NOMO-1 treated with DMSO at 0.1 percent for 48 hours (cell line): ENCODE data around the gene CARD11.
"Not testable (repeated sequence)": the region's sequence is repeated elsewhere in the genome, so short reads cannot be mapped to it uniquely, and the experiment has no call there.

ENCODE experiments used
- DNase-seq: peaks from one replicate; lab custom pipeline; 2025; ENCODE audit not compliant: unreplicated experiment; lab: John Stamatoyannopoulos, UW

CARD11 gene

DNA sequence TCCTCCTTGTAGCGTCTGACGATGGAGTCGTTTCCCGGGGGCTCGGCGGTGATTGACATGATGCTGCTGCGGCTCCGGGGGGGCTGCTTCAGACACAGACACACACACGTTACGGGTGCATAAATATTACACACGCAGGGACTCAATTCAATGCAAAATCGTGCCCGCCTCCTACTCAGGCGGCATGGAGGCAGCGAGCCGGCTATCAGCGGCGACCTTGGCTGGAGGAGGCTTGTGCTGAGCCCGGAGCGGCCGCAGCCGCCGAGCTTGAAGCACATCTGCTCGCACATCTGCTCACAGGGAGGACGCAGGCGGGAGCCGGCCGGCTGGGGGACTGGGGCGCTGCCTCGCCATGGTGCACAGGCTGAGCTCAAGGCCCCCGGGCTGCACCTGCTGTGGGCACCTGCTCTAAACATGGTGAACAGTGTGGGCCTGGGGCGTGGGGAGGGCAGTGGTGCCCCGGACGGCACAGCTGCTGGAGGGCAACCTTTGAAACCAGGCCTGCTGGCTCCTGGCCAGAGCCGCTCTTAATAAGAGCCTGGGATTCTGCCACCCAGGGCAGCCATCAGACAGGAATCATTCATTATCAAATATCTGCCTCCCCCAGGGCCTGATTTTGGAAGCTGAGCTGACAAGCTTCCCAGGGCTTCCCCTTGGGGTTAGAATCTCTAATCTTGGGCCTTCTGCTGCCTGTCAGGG, 114.9 kb downstream of the CARD11 start:
- DNase-seq: no peak

DNA sequence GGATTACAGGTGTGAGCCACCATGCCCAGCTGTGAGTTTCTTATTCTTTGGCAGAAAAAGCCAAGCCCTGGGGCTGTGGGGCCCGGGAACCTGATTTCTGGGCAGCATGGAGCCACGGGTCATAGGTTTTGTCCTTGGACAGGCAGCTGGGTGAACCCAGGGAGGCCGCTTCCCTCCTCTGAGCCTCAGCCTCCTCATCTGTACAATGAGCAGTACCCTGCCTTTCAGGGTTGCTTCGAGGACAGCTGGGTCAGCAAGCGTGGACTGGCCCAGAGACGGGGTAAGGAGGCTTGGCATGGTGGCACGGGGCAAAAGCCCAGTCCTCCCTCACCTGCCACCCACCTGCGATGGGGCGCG, 115.4 kb downstream of the CARD11 start:
- no peak for DNase-seq

DNA sequence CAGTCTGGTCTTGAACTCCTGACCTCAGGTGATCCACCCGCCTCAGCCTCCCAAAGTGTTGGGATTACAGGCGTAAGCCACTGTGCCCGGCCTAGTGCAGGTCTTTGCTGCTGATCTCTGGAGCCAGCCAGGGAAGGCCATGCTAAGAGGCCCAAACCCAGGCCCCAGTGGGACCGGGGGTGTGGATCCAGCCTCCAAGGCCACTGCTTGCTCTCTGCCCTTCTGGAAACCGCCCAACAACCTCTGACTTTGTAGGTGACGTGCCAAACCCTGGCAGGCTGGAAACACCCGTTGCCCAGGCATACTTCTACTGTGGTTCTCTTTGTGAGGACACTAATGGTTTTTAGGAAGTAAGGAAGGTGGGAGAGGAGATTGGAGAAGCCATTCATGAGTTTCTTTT, 116.1 kb downstream of the CARD11 start:
- DNase-seq: no peak

DNA sequence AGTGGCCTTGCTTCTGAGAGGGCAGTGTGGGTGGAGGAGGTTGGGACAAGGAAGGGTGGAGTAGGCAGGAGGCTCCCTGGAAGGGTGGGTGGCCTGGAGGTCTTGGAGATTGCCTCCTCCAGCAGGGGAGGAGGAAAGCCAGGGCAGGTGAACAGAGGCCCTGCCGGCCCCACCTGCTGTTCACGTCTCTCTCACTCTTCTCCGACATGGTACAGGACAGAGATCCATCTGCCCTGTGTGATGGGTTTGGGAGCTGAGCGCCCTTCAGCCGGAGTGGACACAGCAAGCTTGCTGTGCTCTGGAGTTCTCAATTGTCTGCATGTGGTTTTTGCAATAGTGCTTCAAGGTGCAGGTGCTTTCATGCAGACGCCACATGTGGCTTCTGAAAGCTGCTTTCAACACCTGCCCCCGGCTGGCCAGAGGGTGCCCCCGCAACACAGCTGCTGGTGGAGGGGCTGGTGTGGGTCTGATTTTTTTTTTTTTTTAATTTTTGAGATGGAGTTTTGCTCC, 116.7 kb downstream of the CARD11 start:
- no peak for DNase-seq

DNA sequence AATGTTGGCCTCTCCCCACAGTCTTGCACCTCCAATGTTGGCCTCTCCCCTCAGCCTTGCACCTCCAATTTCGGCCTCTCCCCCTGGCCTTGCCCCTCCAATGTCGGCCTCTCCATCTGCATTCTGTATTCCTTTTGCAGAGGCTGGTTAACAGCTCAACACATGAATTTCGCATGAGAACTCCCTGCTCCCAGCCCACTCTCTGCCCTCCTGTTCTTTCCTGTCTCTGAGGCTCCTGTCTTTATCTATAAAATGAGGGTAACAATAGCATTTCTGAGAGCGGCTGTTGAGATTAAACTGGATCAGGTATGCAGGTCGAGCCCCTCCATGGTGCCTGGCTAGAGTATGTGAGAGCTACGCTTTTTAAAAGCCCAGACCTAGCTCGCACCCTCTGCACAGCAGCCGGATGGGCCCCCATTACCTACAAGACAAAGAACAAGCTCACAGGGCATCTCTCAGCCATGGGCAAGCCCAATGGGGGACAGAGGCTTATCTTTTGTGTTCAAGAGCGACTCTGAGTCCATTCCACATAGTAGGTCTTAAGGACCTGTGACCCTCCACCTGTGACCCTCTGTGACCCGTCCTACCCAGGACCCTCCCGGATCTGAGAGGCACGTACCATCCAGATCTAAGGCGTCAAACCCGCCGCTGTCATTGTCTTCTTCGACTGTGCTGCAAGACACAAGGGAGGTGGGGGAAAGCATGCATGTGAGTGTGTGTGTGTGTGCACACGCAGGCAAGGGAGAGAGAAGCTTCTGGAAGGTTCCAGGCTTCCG, 117.4 kb downstream of the CARD11 start:
- DNase-seq: no peak

DNA sequence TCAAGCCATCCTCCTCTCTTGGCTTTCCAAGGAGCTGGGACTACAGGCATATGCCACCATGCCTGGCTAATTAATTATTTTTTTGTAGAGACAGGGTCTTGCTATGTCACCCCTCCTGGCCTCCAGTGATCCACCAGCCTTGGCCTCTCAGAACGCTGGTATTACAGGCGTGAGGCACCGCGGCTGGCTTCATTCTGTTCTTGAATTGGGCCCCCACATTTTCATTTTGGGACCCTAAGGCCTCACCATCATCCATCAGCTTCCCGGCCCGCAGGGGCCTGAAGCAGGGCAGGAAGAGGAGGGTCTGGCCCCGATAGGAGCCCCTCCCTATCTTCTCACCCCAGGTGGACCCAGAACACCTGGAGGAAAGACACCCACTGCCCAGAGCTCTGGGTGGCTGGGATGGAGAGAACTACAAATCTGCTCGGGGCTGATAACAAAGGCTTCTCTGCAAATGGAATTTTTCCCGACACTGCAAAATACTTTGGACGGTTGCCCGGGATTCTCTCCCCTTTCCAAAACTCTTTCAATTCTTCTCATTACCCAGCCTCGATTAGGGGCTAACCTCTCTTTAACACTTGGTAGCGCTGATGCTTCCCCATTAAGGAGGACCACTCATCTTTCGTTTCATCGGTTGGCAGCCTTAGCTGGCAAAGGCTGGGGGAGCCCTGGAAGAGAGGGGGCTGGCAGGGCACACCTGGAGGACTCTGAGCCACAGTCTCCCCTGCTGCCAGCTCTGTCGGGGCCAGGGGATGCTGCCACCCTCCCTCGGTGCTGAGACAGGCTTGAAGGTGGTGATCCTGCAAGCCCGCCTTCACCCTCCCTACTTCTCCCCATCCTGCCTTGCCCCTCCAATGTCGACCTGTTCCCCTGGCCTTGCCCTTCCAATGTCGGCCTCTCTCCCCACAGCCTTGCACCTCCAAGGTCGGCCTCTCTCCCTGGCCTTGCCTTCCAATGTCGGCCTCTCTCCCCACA, 118.5 kb downstream of the CARD11 start:
- no peak for DNase-seq

DNA sequence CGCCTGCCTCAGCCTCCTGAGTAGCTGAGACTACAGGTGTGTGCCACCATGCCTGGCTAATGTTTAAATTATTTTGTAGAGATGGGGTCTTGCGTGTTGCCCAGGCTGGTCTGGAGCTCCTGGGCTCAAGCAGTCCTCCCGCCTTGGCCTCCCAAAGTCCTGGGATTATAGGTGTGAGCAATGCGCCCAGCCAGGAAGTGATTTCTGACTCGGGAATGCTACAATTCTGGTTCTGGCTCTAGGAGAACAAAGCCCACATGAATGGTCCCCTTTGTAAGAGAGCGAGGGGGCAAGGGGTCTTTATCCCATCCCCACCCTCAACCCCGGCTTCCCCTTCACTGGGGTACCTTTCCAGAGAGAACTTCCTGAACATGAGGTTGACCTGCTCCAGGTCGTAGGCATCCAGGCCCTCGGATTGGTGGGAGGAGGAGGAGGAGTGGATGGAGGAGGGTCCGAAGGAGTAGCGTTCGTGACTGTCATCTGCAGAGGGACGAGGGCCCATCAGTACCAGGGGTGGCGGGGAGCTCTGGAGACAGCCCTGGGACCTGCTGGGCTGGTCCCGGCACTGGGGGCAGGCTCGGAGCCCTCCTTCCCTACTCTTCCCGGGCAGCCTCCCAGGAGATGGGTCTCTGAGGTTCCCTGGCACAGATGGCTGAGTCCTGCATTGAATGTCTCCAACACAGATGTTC, 119.6 kb downstream of the CARD11 start:
- no peak for DNase-seq

DNA sequence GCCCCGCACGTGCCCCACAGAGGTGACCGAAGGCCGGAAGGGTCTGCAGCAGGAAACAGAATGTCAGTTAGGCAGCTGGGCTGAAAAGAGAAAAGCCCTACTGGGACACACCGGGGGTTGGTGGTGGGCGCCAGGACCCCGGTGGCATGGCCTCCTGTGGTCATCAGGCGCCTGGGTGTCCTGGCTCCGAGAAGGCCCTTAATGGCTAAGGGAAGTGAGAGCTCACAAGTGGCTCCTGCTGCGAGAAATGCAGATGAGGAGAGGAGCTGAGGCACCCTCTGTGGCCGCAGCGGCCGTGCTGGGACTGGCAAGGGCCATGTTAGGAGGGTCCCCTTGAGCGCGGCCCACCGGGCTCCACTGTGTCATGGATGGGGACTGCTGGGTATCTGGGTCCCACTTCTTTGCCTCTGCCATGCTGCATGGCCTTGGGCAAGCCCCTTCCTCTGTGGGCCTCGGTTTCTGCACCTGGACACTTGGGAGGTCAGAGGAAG, 120.3 kb downstream of the CARD11 start:
- DNase-seq: no peak

DNA sequence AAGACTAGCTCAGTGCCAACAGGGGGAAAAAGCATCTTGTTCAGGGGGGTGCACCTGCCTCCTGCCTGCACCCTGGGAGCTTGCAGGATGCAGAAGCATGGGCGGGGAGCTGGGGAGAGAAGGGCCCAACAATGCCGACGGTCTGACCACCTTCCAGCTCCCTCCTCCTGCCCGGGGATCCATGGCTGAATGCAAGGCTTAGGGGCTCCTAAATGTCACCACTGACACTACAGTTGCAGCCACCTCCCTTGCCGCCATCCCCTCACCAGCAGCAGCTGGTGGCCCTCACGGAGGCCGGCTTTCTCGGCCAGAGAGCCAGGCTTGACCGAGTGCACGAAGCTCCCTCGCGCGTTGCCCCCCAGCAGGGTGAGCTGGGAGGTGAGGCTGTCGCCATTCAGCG, 120.8 kb downstream of the CARD11 start:
- DNase-seq: no peak

DNA sequence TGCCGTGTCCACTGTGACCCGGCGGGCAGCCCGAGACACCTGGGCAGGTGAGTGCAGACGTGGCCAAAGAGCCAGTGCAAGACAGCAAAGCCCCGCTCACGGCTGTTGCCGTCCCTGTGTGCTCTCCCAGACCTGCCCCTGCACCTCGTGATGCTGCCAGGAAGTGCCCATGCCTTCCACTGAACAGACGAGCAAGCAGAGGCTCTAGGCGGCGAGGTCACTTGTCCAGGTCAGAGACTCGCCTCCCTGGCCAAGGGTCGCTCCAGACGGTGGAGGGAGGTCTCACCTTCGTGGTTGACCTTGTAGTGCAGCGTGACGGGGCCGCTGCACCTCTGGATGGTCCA, 121.3 kb downstream of the CARD11 start:
- no peak for DNase-seq

DNA sequence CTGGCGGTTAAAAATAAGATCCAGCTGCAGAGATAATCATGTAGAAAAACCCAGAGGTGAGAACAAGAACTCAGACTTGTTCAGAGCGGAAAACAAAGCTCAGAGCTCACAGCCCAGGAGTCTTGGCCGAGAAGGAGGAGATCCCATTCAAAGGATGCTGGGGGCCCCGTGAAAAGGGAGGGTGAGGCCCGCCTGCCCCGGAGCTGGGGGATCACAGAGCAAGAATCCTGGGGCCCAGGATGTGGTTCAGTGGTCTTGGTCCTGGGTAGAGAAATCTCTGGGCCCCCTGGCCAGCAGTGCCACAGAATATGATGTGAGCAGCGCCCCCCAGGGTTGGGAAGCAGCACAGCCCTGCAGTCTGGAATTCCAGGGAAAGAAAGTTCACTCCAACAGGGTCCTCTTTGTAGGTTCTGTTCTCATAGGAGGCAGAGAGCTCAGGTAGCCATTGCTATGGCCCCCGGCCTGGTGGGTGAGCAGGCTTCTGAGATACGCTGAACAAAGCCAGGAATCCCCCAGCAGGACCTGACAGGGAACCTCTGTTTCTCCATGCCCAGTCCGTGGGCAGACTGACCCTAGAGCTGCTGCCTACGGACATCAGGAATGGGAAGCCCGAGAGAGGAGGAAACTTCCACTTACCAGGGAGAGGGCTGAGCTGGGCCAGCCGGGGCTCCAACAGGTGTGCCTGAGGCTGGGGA, 121.9 kb downstream of the CARD11 start:
- DNase-seq: no peak

DNA sequence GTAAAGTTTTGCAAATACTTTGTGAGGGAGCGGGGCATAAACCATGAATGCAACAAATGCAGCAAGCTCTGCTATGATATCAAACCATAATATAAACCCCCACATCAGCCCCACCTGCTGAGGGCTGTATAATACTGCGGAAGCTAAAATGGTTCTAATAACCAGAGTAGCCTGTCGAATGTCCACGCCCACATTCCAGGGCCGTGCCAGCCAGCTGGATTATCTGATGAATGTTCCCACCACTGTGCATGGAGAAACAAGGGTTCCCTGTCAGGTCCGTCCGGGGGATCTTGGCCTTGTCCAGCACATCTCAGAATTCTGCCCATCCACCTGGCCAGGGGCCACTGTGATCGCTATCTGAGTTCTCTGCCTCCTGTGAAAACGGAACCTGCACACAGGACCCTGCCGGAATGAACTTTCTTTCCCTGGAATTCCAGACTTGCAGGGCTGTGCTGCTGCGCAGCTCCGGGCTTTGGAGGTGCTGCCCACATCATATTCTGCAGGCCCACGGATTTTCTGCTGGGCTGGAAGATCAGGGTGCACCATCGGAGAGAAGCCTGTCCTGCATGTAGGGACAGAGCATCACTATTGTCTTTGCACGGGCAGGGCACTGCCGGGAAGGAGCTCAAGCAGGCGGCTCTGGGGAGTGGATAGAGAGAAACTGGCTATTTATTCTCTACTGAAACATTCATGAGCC, 122.6 kb downstream of the CARD11 start:
- no peak for DNase-seq

DNA sequence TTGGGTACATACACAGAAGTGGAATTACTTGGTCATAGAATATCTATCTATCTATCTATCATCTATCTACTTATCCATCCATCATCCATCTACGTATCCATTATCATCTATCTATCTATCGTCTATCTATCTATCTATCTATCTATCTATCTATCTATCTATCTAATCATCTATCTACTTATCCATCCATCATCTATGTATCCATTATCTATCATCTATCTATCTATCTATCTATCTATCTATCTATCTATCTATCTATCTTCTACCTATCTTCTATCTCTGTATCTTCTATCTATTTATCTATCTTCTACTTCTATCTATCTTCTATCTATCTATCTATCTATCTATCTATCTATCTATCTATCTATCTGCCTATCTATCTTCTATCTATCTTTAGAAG, 123.2 kb downstream of the CARD11 start:
- not testable (repeated sequence) for DNase-seq

DNA sequence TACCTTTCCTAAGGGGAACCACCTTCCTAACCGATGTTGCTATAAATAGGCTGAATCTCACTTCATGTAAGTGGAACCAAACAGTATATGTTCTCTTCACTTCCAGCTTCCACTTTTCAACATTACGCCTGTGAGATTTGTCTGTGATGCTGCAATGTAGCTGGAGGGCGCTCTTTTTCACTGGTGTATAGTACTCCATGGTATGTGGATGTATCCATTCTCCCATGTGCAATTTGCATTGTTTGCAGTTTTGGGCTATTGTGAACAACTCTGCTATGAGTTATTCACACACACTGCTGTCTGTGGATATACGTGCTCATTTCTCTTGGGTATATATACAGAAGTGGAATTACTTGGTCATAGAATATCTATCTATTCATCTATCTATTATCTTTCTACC, 123.6 kb downstream of the CARD11 start:
- DNase-seq: no peak

DNA sequence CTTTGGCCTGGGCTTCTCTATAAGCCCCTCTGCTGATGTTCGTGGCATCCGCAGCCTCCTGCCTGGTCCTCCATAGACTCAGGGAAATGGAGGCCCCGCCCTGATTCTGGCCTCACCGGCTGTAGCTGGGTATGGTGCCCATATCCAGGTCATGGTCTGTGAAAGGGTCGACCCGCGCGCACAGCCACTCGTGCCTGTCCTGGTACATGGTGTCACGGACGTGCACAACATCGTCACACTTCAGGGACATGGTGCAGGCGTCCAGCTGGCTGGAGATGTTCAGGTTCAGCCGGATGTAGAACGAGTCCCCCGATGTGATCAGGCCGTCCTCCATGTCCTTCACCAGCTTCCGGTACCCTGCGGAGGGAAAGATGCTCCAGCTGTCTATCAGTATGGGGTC, 124.4 kb downstream of the CARD11 start:
- DNase-seq: no peak

DNA sequence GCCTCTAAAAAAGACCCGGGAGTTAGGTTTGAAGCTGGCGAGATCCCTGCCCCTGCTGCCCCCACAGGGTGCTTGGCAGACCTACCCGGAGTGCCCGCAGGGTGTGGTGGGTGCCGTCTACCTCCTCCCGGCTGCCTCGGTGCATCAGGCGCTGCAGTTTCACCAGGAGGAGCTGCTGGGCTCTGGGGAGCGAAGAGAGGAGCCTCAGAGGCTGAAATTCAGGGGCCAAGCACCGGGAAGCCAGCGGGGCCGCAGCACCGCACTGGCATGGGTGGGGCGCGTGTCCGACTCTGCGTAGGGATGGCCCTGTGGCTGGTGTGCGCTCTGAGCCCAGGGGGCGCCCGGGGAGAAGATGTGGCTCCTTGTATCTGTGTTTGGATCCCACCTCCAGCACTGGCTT, 125.3 kb downstream of the CARD11 start:
- DNase-seq: no peak

DNA sequence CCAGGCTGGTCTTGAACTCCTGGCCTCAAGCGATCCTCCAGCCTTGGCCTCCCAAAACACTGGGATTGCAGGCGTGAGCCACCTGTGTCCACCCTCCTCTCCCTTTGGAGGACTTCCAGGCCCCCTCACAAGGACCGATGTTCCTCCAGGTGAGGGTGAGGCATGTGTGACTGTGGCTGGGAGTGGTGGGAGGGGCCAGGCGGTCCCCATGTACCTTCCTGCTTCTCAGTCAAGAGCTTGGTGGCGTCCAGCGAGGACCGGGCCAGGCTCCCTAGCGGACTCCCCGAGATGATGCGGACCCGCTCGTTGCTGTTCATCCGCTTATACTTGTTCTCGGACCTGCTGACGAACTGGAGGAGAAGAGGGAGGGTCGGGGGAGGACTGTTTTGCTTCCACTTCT, 128.6 kb downstream of the CARD11 start:
- DNase-seq: no peak

DNA sequence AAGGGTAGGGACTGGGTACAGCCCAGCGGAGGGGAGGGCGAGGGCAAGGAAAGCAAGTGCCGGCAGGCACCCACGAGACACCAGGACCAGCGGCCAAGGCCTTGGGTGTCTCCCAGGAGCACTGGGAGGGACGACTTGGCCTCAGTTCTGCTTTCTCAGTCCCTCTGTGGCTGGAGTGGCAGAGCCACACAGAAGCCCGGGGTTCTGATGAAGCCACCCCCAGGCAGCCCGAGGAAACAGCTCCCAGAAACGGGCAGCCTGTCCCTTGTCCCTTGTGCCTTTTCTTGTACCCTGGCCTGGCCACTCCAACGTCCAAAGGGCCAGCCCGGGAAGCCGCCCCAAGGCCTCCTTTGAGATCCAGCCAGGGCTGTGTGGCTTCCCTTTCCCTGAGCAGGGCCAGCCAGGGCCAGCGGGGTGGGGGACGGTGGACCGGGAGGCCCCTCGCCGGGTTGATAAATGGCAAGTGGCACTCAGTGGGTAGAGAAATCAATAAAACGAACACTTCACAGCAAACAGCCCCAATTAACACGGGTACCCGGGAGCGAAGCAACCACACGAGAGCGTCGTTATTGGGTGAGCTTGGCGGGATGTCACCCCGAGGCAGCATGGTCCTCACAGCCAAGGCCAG, 129.8 kb downstream of the CARD11 start:
- no peak for DNase-seq
